Endodermal cell (in vitro differentiated cells): Measurements from ENCODE around the gene EFCAB6. TPM values are rescaled to one million over a fixed set of nuclear protein-coding genes. Genes with fewer than 3 reads are reported as not detected.
A peak's percentile ranks its signal among the peaks of the same experiment; 100 is the strongest.

ENCODE experiments used
- DNase-seq: peaks from one replicate; pipeline ENCODE4 v3.0.0-alpha.2; 2017
- H3K27ac ChIP-seq: 2 replicates; pipeline ENCODE4 v1.5.1; 2013; ENCODE audit warnings: mild to moderate bottlenecking, low read depth, low read length, moderate library complexity
- H3K27me3 ChIP-seq: 2 replicates; pipeline ENCODE4 v1.6.1; 2013; ENCODE audit warnings: mild to moderate bottlenecking, low read length, moderate library complexity; ENCODE audit not compliant: insufficient read depth, control insufficient read depth, poor library complexity, severe bottlenecking
- H3K36me3 ChIP-seq: 2 replicates; pipeline ENCODE4 v1.7.0; 2013; ENCODE audit warnings: mild to moderate bottlenecking, low read length, moderate library complexity; ENCODE audit not compliant: control insufficient read depth, insufficient read depth
- H3K4me1 ChIP-seq: one replicate; pipeline ENCODE4 v1.7.0; 2013; ENCODE audit warnings: low read length; ENCODE audit not compliant: control insufficient read depth, insufficient read depth
- H3K4me3 ChIP-seq: 2 replicates; pipeline ENCODE4 v1.5.1; 2013; ENCODE audit warnings: mild to moderate bottlenecking, low read length, moderate library complexity
- H3K9ac ChIP-seq: 2 replicates; pipeline ENCODE4 v1.6.1; 2013; ENCODE audit warnings: mild to moderate bottlenecking, low read length, moderate library complexity; ENCODE audit not compliant: poor library complexity, severe bottlenecking; ENCODE audit errors: extremely low read depth
- H3K9me3 ChIP-seq: 2 replicates; pipeline ENCODE4 v1.6.1; 2013; ENCODE audit warnings: mild to moderate bottlenecking, low read length, moderate library complexity; ENCODE audit not compliant: control insufficient read depth
- H3K27ac Mint-ChIP-seq: 2 replicates; pipeline ENCODE4 v1.8.0; 2020; ENCODE audit warnings: mixed read lengths
- H3K27me3 Mint-ChIP-seq: 2 replicates; pipeline ENCODE4 v1.8.0; 2021; ENCODE audit warnings: mild to moderate bottlenecking, mixed read lengths; ENCODE audit not compliant: insufficient read depth
- H3K36me3 Mint-ChIP-seq: 2 replicates; pipeline ENCODE4 v1.8.0; 2020; ENCODE audit warnings: low read depth, mixed read lengths
- H3K4me1 Mint-ChIP-seq: 2 replicates; pipeline ENCODE4 v1.8.0; 2020; ENCODE audit warnings: mixed read lengths
- H3K4me3 Mint-ChIP-seq: 2 replicates; pipeline ENCODE4 v1.8.0; 2020; ENCODE audit warnings: mild to moderate bottlenecking, moderate library complexity, mixed read lengths
- H3K9me3 Mint-ChIP-seq: 2 replicates; pipeline ENCODE4 v1.8.0; 2020; ENCODE audit warnings: mild to moderate bottlenecking, mixed read lengths
- CTCF ChIP-seq: fragments of 200-600 bp; sonication (generic); conservative IDR thresholded peaks from 2 replicates; pipeline ENCODE4 v1.5.0; 2021; ENCODE audit warnings: antibody characterized with exemption, mild to moderate bottlenecking
- WGBS, 2 experiments: methylation state at CpG; one replicate each; pipeline versions ENCODE4 v1.1.5 to v1.1.7; 2013; ENCODE audit warnings: missing lambda C conversion rate in 2 of 2, mixed read lengths in 1 of 2; ENCODE audit not compliant: insufficient coverage in 1 of 2, insufficient read length in 1 of 2; 5-methylcytosine and 5-hydroxymethylcytosine counted together
- total RNA-seq, 2 donors: library from RNA; stranded (reverse); fragmentation: NEBNext Ultra II Directional in 1 of 2; extraction: Animal tissue kit (Norgen Biotek cat#: 25700) in 1 of 2; gene quantifications; 2 replicates in 1 of 2; 3 replicates in 1 of 2; pipeline ENCODE4 v1.2.1, GENCODE V29; 2021

The EFCAB6 gene
- total RNA-seq, 2 donors from 2014 or later: 1.8 to 2.0 TPM

DNA sequence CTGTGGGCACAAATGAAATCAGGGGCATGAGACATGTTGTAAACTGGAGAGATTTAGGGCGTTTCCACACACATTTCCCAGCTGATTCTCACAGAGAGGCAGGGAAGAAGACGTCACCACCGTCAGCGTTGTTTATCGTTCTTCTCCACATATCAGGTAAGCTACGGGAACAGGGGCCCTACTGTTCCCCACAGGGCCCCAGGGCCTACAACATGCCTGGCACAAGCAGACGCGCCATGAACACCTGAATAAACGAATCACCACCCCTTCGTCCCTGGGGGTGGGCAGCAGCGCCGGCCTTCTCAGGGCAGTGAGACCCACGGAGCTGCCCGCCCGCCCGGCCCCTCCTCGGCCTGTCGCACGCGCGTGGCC lies 342 bp downstream of the EFCAB6 start:
- Mint-ChIP-seq H3K4me3 (peak overlapping the region; percentile 81), H3K36me3 (peaks cover 4% of the 10 kb centered on the region), H3K4me1 (peaks cover 14% of the 10 kb centered on the region), H3K27me3 (peaks cover 3% of the 10 kb centered on the region), H3K9me3 (no peaks in the 10 kb centered on the region), H3K27ac (peak overlapping the region; percentile 93)
- H3K27me3 ChIP-seq: no peaks in the 10 kb centered on the region
- peak overlapping the region; percentile 93 for H3K4me3 ChIP-seq
- no peaks in the 10 kb centered on the region for H3K9me3 ChIP-seq
- DNase-seq: no peak
- H3K27ac ChIP-seq: no peak overlapping the region
- 0 to 1% methylated on average over 8 to 21 of the region's 21 CpGs for WGBS, 2 experiments
- H3K4me1 ChIP-seq: peaks cover 6% of the 10 kb centered on the region
- H3K9ac ChIP-seq: peak overlapping the region; percentile 61
- no peaks in the 10 kb centered on the region for H3K36me3 ChIP-seq
- no peak for TF ChIP-seq CTCF

DNA sequence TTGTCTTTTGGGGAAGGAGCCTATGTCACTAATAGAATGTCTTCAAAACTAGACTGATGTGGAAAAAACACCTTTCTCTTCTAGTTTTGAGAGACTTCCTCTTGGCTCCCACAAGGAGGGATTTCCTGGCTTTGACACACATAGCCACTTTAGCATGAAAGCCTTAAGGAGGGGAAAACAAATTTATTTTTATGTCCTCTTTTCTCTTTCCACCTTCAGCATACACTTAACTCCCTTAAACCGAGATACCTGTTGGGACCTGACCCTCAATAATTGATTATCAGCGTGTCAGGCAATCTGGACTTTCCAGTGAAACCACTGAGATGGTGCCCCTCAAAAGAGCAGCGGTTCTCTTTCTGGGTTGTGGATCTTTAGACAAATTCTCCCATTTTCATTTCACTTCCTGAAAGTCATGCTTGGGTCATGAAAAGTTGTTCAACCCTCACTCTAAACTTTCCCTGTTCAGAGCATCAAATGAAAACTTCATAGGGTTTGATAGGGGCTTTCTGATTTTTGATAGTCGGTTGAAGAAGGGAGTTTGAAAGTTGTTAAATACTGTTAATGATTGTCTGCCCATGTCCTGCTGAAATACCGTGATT lies 9.1 kb downstream of the EFCAB6 start:
- Mint-ChIP-seq H3K36me3 (no peaks in the 10 kb centered on the region), H3K27me3 (peaks cover 22% of the 10 kb centered on the region), H3K27ac (no peak overlapping the region), H3K4me1 (no peaks in the 10 kb centered on the region), H3K9me3 (no peaks in the 10 kb centered on the region), H3K4me3 (no peak overlapping the region)
- H3K4me1 ChIP-seq: no peaks in the 10 kb centered on the region
- DNase-seq: no peak
- 73 to 76% methylated on average over 3 to 5 of the region's 5 CpGs for WGBS, 2 experiments
- TF ChIP-seq CTCF: no peak
- no peaks in the 10 kb centered on the region for H3K27me3 ChIP-seq
- no peak overlapping the region for H3K9ac ChIP-seq
- H3K27ac ChIP-seq: no peak overlapping the region
- H3K36me3 ChIP-seq: no peaks in the 10 kb centered on the region
- no peaks in the 10 kb centered on the region for H3K9me3 ChIP-seq
- H3K4me3 ChIP-seq: no peak overlapping the region

GRCh38 chr22:43800970-43801369 lies 11.1 kb downstream of the EFCAB6 start:
- H3K9me3 ChIP-seq: no peaks in the 10 kb centered on the region
- no peak overlapping the region for H3K9ac ChIP-seq
- no peaks in the 10 kb centered on the region for H3K4me1 ChIP-seq
- 88% methylated on average over 1 of the region's 1 CpG; no CpG with 5 or more reads in 1 of the 2 experiments for WGBS, 2 experiments
- Mint-ChIP-seq H3K4me3 (no peak overlapping the region), H3K4me1 (no peaks in the 10 kb centered on the region), H3K27me3 (peaks cover 22% of the 10 kb centered on the region), H3K27ac (no peak overlapping the region), H3K36me3 (no peaks in the 10 kb centered on the region), H3K9me3 (no peaks in the 10 kb centered on the region)
- TF ChIP-seq CTCF: no peak
- no peaks in the 10 kb centered on the region for H3K27me3 ChIP-seq
- DNase-seq: no peak
- no peak overlapping the region for H3K27ac ChIP-seq
- no peaks in the 10 kb centered on the region for H3K36me3 ChIP-seq
- no peak overlapping the region for H3K4me3 ChIP-seq
